LNCAP (cell line): ENCODE data around the gene GRAMD4.

Experiments used
- TF ChIP-seq, protein P1 (sequence below): fragments of 450-650 bp; IDR thresholded peaks from 2 replicates; pipeline ENCODE4 v1.5.1; 2017; ENCODE audit warnings: mild to moderate bottlenecking

The GRAMD4 gene

GRCh38 chr22:46613606-46614021 is 6.6 kb upstream of the GRAMD4 start:
- TF ChIP-seq, protein P1, sequence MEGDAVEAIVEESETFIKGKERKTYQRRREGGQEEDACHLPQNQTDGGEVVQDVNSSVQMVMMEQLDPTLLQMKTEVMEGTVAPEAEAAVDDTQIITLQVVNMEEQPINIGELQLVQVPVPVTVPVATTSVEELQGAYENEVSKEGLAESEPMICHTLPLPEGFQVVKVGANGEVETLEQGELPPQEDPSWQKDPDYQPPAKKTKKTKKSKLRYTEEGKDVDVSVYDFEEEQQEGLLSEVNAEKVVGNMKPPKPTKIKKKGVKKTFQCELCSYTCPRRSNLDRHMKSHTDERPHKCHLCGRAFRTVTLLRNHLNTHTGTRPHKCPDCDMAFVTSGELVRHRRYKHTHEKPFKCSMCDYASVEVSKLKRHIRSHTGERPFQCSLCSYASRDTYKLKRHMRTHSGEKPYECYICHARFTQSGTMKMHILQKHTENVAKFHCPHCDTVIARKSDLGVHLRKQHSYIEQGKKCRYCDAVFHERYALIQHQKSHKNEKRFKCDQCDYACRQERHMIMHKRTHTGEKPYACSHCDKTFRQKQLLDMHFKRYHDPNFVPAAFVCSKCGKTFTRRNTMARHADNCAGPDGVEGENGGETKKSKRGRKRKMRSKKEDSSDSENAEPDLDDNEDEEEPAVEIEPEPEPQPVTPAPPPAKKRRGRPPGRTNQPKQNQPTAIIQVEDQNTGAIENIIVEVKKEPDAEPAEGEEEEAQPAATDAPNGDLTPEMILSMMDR: no peak

DNA sequence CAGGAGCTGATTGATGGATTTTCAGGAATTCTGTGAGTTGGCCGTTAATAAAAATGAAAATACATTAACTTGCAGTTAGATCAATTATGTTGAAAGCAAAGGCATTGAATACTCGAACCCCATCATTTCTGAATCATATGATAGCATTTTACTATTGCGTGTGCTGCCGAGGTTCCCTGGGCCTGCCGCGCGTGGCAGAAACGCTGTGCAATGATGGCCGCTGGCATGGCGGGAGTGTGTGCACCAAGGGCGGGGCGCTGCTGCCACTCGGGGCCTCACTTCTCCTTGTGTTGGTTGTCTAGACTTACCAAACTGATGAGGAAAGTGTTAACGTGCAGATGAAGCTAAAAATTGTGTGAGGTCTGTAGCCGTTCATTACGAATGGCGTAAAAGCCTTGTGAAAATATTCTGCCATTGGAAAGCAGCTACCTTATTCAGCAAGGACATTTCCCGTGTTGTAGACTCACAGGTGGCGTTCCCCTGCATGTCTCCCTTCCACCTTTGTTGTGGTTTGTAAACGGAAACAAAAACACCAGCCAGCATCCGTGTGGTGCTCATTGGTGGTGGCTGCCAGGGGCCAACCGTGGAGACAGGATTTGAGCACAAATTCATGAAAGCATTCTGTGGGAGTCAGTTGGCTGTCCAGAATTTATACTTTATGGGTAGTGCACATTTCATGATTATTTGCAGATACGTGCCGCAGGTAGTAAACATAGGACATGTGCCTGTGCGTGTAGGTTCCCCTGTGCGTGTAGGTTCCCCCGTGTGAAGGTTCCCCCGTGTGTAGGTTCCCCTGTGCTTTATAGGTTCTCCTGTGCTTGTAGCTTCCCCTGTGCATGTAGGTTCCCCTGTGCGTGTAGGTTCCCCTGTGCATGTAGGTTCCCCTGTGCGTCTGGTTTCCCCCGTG is 5.9 kb upstream of the GRAMD4 start:
- TF ChIP-seq, protein P1: no peak

- TF ChIP-seq, protein P1: no peak
These were observed 2.8 kb upstream of the GRAMD4 start for GRCh38 chr22:46617207-46617985.

DNA sequence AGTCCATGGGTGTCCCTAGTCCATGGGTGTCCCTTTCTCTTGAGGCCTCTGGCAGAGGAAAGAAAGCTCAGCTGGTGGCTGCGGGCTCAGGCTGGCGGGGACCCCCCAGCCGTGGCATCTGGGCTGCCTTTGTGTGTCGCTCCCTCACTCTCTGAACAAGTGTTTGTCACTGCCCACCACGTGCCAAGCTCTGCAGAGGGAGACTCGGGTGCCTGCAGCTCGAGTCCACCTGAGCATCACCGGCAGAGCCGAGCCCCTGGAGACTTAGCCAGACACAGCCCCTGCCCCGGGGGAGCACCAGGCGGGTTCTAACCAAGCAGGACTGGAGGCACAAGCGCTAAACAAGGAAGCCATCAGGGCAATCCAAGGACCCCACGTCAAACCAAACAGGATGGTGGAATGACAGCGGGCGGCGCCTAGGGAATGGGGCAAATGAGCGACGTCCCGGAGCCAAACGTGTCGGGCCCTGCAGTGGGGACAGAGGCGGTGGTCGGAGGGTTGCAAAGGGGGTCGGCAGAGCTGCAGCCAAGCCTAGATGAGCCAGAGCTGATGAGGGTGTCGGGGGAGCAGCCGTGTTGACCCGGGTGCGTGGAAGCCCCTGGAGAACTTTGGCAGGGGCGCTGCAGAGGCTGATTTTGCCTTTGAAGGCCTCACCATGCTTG is 2.1 kb upstream of the GRAMD4 start:
- TF ChIP-seq, protein P1: no peak

- TF ChIP-seq, protein P1: no peak
These were observed 1.5 kb upstream of the GRAMD4 start for GRCh38 chr22:46618667-46619066.

DNA sequence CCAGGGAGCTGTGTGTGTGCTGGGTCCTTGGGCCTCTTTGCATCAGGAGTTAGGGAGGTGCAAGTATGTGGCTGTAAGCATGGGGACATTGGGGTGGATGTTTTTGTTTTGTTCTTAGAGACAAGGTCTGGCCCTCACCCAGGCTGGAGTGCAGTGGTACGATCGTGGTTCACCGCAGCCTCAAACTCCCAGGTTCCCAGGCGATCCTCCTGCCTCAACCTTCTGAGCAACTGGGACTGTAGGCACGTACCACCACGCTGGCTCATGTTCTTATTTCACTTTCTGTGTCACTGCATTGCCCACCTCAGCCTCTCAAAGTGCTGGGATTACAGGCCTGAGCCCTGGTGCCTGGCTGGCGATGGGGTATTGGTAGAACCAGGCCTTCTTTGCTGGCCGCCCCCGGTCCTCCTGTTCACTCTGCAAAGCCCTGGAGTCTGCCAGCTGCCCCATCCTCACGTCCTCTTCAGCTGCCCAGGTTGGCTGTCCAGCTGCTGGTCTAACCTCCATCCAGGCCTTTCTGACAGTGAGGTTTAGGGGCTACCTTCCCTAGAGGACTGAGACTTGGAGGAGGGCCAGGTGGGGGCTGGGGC is 851 bp upstream of the GRAMD4 start:
- TF ChIP-seq, protein P1: no peak

- TF ChIP-seq, protein P1: no peak
These were observed 529 bp downstream of the GRAMD4 start for GRCh38 chr22:46620588-46621242.
